ENCODE measurements around the gene KCTD6.

- TF ChIP-seq POLR2A (IDR thresholded peaks at IDR 0.05; ENCODE audit: low read depth, low read length): no peak
- TF ChIP-seq POLR2AphosphoS5 (IDR thresholded peaks at IDR 0.05; ENCODE audit: low read depth, low read length): no peak
These were observed 42.9 kb downstream of the KCTD6 start for GRCh38 chr3:58534592-58535494.

Measured in GM12892 (cell line).